Peyer's patch (tissue), 4 donors: ENCODE measurements around the gene PRKACG. TPM values are rescaled to one million over a fixed set of nuclear protein-coding genes. Genes with fewer than 3 reads are reported as not detected.

ENCODE experiments used
- DNase-seq, 3 donors: peaks; one replicate each; pipeline ENCODE4 v3.0.0-alpha.2; 2017 to 2019
- H3K27ac ChIP-seq, 4 donors: fragments of 200-600 bp; sonication (generic); one replicate each; pipeline ENCODE4 v1.5.1; 2016 to 2019
- H3K27me3 ChIP-seq, 2 donors: fragments of 200-600 bp; sonication (generic); one replicate each; pipeline ENCODE4 v1.5.1; 2019
- H3K36me3 ChIP-seq, 3 donors: fragments of 200-600 bp; sonication (generic); one replicate each; pipeline ENCODE4 v1.5.1; 2016 to 2019
- H3K4me1 ChIP-seq, 4 donors: fragments of 200-600 bp; sonication (generic); one replicate each; pipeline ENCODE4 v1.5.1; 2016 to 2019
- H3K4me3 ChIP-seq, 4 donors: fragments of 200-600 bp; sonication (generic); 1 replicate in 3 of 4; 2 replicates in 1 of 4; pipeline ENCODE4 v1.5.1; 2016 to 2019; ENCODE audit warnings: mild to moderate bottlenecking in 1 of 4
- H3K9me3 ChIP-seq, 4 donors: fragments of 200-600 bp; sonication (generic); one replicate each; pipeline ENCODE4 v1.5.1; 2016 to 2019; ENCODE audit warnings: mild to moderate bottlenecking in 1 of 4
- CTCF ChIP-seq, 6 experiments: fragments of 450-650 bp in 4 of 6; fragments of 200-600 bp in 2 of 6; sonication (generic) in 1 of 6; IDR thresholded peaks; one replicate each; pipeline ENCODE4 v1.5.1; 2017 to 2019; ENCODE audit warnings: antibody characterized with exemption in 6 of 6, mild to moderate bottlenecking in 3 of 6, moderate library complexity in 1 of 6
- POLR2A ChIP-seq, 2 donors: fragments of 450-650 bp; IDR thresholded peaks; one replicate each; pipeline ENCODE4 v1.5.1; 2017; ENCODE audit warnings: antibody characterized with exemption in 2 of 2, mild to moderate bottlenecking in 2 of 2, moderate library complexity in 2 of 2
- total RNA-seq, 4 donors: library from RNA; depleted of rRNA; stranded (reverse); fragments of >200 nt; gene quantifications; one replicate each; pipeline ENCODE4 v1.1.0, GENCODE V29; 2016

Gene PRKACG
- total RNA-seq, 4 donors from 2014 or later, result not detected

GRCh38 chr9:68966496-68966944 is 47.4 kb downstream of the PRKACG start:
- Histone ChIP-seq H3K4me1 (peaks cover 0 to 30% (median 5%) of the 10 kb centered on the region in 4 donors), H3K27me3 (no peaks in the 10 kb centered on the region), H3K27ac (no peak overlapping the region), H3K36me3 (no peaks in the 10 kb centered on the region), H3K9me3 (no peaks in the 10 kb centered on the region), H3K4me3 (no peak overlapping the region)
- no peak for DNase-seq
- TF ChIP-seq POLR2A (IDR thresholded peaks at IDR 0.05) (no peak), CTCF (IDR thresholded peaks at IDR 0.05) (no peak)

GRCh38 chr9:68964765-68965164 is 49.1 kb downstream of the PRKACG start:
- TF ChIP-seq CTCF (IDR thresholded peaks at IDR 0.05) (no peak), POLR2A (IDR thresholded peaks at IDR 0.05) (no peak)
- no peak for DNase-seq
- Histone ChIP-seq H3K4me1 (peaks cover 0 to 30% (median 5%) of the 10 kb centered on the region in 4 donors), H3K9me3 (no peaks in the 10 kb centered on the region), H3K27ac (peak overlapping the region in 2 of 4 donors; percentile 74 to 78), H3K27me3 (no peaks in the 10 kb centered on the region), H3K4me3 (no peak overlapping the region), H3K36me3 (no peaks in the 10 kb centered on the region)

GRCh38 chr9:68964102-68964541 is 49.8 kb downstream of the PRKACG start:
- Histone ChIP-seq H3K36me3 (no peaks in the 10 kb centered on the region), H3K4me1 (peaks cover 0 to 26% (median 5%) of the 10 kb centered on the region in 4 donors), H3K27me3 (no peaks in the 10 kb centered on the region), H3K27ac (peak overlapping the region in 3 of 4 donors; percentile 41 to 84 (median 78)), H3K4me3 (no peak overlapping the region), H3K9me3 (no peaks in the 10 kb centered on the region)
- TF ChIP-seq CTCF (IDR thresholded peaks at IDR 0.05), result peak in 1 of 6 experiments; percentile 0
- TF ChIP-seq POLR2A (IDR thresholded peaks at IDR 0.05), result no peak
- no peak for DNase-seq

GRCh38 chr9:68963416-68963815 is 50.5 kb downstream of the PRKACG start:
- Histone ChIP-seq H3K27me3 (no peaks in the 10 kb centered on the region), H3K36me3 (no peaks in the 10 kb centered on the region), H3K4me3 (no peak overlapping the region), H3K4me1 (peaks cover 0 to 26% (median 5%) of the 10 kb centered on the region in 4 donors), H3K27ac (peak overlapping the region in 3 of 4 donors; percentile 41 to 84 (median 78)), H3K9me3 (no peaks in the 10 kb centered on the region)
- TF ChIP-seq CTCF (IDR thresholded peaks at IDR 0.05) (no peak), POLR2A (IDR thresholded peaks at IDR 0.05) (no peak)
- no peak for DNase-seq

Other genes with a start within 250 kb of the PRKACG start
- gene FXN, start 21.6 kb upstream of the PRKACG start, total RNA-seq, result 1 to 10 TPM; 1.7 to 4.2 (median 2.7) TPM
- 100 to 1,000 TPM; 102 to 405 (median 263) TPM for gene TJP2, start 160.2 kb upstream of the PRKACG start, total RNA-seq